HepG2 (cell line): Measurements from ENCODE around the gene TOB1. TPM values are rescaled to one million over a fixed set of nuclear protein-coding genes. Genes with fewer than 3 reads are reported as not detected.
A peak's percentile ranks its signal among the peaks of the same experiment; 100 is the strongest.

Experiments
- ARID5B ChIP-seq: IDR thresholded peaks from 2 replicates; pipeline ENCODE4 v1.4.0; 2020; ENCODE audit warnings: mild to moderate bottlenecking, missing genetic modification reagents
- CC2D1A ChIP-seq: sonication (generic); formaldehyde crosslinking; IDR thresholded peaks from 2 replicates; pipeline ENCODE4 v1.8.1; 2023; ENCODE audit warnings: mild to moderate bottlenecking, missing genetic modification reagents
- CREB3 ChIP-seq: sonication (generic); formaldehyde crosslinking; IDR thresholded peaks from 2 replicates; pipeline ENCODE4 v1.5.0; 2020; ENCODE audit warnings: missing genetic modification reagents
- ERF ChIP-seq: IDR thresholded peaks from 2 replicates; pipeline ENCODE4 v1.6.1; 2018; ENCODE audit warnings: missing biosample characterization, missing genetic modification reagents
- HOXA9 ChIP-seq: sonication (generic); formaldehyde crosslinking; IDR thresholded peaks from 2 replicates; pipeline ENCODE4 v1.8.1; 2022; ENCODE audit warnings: missing genetic modification reagents, mild to moderate bottlenecking, moderate library complexity, borderline replicate concordance
- NFATC3 ChIP-seq: sonication (generic); formaldehyde crosslinking; IDR thresholded peaks from 2 replicates; pipeline ENCODE4 v1.5.1; 2020; ENCODE audit warnings: mild to moderate bottlenecking, missing genetic modification reagents
- PATZ1 ChIP-seq: sonication (generic); formaldehyde crosslinking; IDR thresholded peaks from 2 replicates; pipeline ENCODE4 v1.4.0; 2020; ENCODE audit warnings: missing genetic modification reagents
- POLR2AphosphoS5 ChIP-seq: IDR thresholded peaks from 2 replicates; pipeline ENCODE4 v1.6.1; 2012; ENCODE audit warnings: low read depth, low read length
- SNAPC2 ChIP-seq: sonication (generic); formaldehyde crosslinking; IDR thresholded peaks from 2 replicates; pipeline ENCODE4 v1.8.1; 2022; ENCODE audit warnings: mild to moderate bottlenecking, missing genetic modification reagents
- TAF15 ChIP-seq: fragments of 200-400 bp; formaldehyde crosslinking; IDR thresholded peaks from one replicate; pipeline ENCODE4 v1.6.1; 2018; ENCODE audit warnings: mild to moderate bottlenecking, low read depth, low read length; ENCODE audit not compliant: poor library complexity, severe bottlenecking
- ZNF18 ChIP-seq: sonication (generic); formaldehyde crosslinking; IDR thresholded peaks from 2 replicates; pipeline ENCODE4 v1.8.0; 2022; ENCODE audit warnings: mild to moderate bottlenecking, missing genetic modification reagents; ENCODE audit not compliant: insufficient replicate concordance
- ZNF230 ChIP-seq: sonication (generic); formaldehyde crosslinking; IDR thresholded peaks from 2 replicates; pipeline ENCODE4 v1.4.0; 2020; ENCODE audit warnings: mild to moderate bottlenecking, missing genetic modification reagents
- ZNF234 ChIP-seq: sonication (generic); formaldehyde crosslinking; conservative IDR thresholded peaks from 2 replicates; pipeline ENCODE4 v1.5.1; 2020; ENCODE audit warnings: mild to moderate bottlenecking, missing genetic modification reagents
- ZNF256 ChIP-seq: sonication (generic); formaldehyde crosslinking; conservative IDR thresholded peaks from 2 replicates; pipeline ENCODE4 v1.4.0; 2020; ENCODE audit warnings: missing genetic modification reagents
- polyA plus RNA-seq, 8 experiments: library from polyadenylated mRNA; depleted of rRNA in 3 of 8; stranded (reverse) in 7 of 8; unstranded in 1 of 8; fragments of >200 nt; fragmentation: Illumina TruSeq in 4 of 8; extraction: Trizol in 4 of 8; gene quantifications; 2 replicates each; pipeline versions ENCODE4 v1.2.1 to v1.2.3, GENCODE V29; 2011 to 2016; ENCODE audit warnings: low read depth in 4 of 8, missing spikeins in 1 of 8, mixed read lengths in 1 of 8; ENCODE audit not compliant: insufficient read depth in 1 of 8
- total RNA-seq, 5 experiments: library from RNA; depleted of rRNA; stranded (reverse); fragments of >200 nt; fragmentation: Illumina TruSeq; extraction: Trizol; gene quantifications; 2 replicates each; pipeline ENCODE4 v1.2.3, GENCODE V29; 2016; ENCODE audit warnings: low read depth in 1 of 5
- TF ChIP-seq, protein P1 (sequence below): sonication (generic); formaldehyde crosslinking; IDR thresholded peaks from 2 replicates; pipeline ENCODE4 v1.8.1; 2023; ENCODE audit warnings: mild to moderate bottlenecking, missing genetic modification reagents
- TF ChIP-seq, protein P2 (sequence below): fragments of 450-650 bp; IDR thresholded peaks from 2 replicates; pipeline ENCODE4 v1.6.1; 2017

TOB1 gene
- total and polyA plus RNA-seq, 2 of the 13 experiments (the other 11 are each of a cell fraction or from before 2014, with no cell fraction given): 21.9 to 57.7 TPM

GRCh38 chr17:50909765-50910605, 43.8 kb upstream of the TOB1 start (continued):
- no peak for TF ChIP-seq ZNF234 (CRISPR knock-in tag)
- peak; percentile 75 for TF ChIP-seq ARID5B (CRISPR knock-in tag)
- no peak; the same call in 1 of the 2 replicates for TF ChIP-seq NFATC3
- TF ChIP-seq, protein P1, sequence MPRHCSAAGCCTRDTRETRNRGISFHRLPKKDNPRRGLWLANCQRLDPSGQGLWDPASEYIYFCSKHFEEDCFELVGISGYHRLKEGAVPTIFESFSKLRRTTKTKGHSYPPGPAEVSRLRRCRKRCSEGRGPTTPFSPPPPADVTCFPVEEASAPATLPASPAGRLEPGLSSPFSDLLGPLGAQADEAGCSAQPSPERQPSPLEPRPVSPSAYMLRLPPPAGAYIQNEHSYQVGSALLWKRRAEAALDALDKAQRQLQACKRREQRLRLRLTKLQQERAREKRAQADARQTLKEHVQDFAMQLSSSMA: no peak
- peak; percentile 51; the same call in 1 of the 2 replicates for TF ChIP-seq PATZ1 (CRISPR knock-in tag)
- 0 out of 2 replicates have a peak, but pooled peaks have one; percentile 77 for TF ChIP-seq ZNF256
- no peak for TF ChIP-seq CREB3 (CRISPR knock-in tag)
- TF ChIP-seq SNAPC2 (CRISPR knock-in tag): peak; percentile 77; the same call in 1 of the 2 replicates
- TF ChIP-seq TAF15: no peak
- no peak for TF ChIP-seq HOXA9 (CRISPR knock-in tag)
- no peak for TF ChIP-seq CC2D1A
- peak; percentile 77 for TF ChIP-seq ZNF230 (CRISPR knock-in tag)
- peak; percentile 63 for TF ChIP-seq ZNF18 (CRISPR knock-in tag)
- TF ChIP-seq ERF (CRISPR knock-in tag): no peak; the same call in 1 of the 2 replicates
- TF ChIP-seq POLR2AphosphoS5: peak; percentile 69
- TF ChIP-seq, protein P2, sequence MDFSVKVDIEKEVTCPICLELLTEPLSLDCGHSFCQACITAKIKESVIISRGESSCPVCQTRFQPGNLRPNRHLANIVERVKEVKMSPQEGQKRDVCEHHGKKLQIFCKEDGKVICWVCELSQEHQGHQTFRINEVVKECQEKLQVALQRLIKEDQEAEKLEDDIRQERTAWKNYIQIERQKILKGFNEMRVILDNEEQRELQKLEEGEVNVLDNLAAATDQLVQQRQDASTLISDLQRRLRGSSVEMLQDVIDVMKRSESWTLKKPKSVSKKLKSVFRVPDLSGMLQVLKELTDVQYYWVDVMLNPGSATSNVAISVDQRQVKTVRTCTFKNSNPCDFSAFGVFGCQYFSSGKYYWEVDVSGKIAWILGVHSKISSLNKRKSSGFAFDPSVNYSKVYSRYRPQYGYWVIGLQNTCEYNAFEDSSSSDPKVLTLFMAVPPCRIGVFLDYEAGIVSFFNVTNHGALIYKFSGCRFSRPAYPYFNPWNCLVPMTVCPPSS: no peak
